Prostate gland (tissue), 2 donors: ENCODE data around the gene KRT35.

ENCODE experiments used
- CTCF ChIP-seq, 4 experiments: fragments of 200-600 bp in 2 of 4; fragments of 450-650 bp in 2 of 4; sonication (generic) in 2 of 4; IDR thresholded peaks; 1 replicate in 3 of 4; 2 replicates in 1 of 4; pipeline ENCODE4 v1.5.1; 2016 to 2019; ENCODE audit warnings: antibody characterized with exemption in 4 of 4, mild to moderate bottlenecking in 2 of 4, moderate library complexity in 2 of 4
- POLR2A ChIP-seq: fragments of 450-650 bp; IDR thresholded peaks from one replicate; pipeline ENCODE4 v1.6.1; 2016; ENCODE audit warnings: antibody characterized with exemption, mild to moderate bottlenecking

DNA sequence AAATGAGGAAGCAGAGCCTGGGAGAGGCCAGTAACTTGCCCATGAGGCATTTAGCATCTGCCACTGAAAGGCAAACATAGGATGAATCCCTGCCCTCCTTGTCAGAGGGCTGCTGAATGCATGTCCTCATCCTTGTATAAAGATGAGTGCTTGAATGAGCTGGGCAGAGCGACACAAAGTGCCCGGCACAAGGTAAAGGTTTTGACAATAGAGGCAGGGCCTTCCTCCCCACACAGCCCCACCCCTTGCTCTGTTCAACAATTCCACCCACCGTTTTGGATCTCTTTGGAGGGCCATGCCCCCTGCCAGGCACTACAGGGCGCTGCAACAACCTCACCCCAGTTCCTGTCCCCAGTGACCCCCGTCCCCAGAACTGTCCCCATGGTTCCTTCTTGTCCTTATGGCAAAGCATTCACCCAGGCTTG is 48.6 kb upstream of the KRT35 start:
- TF ChIP-seq POLR2A (no peak), CTCF (IDR thresholded peaks at IDR 0.05) (no peak)
